ENCODE measurements around the gene NUTM2A. TPM values are rescaled to one million over a fixed set of nuclear protein-coding genes. Genes with fewer than 3 reads are reported as not detected.
"Not testable (repeated sequence)": the region's sequence is repeated elsewhere in the genome, so short reads cannot be mapped to it uniquely, and the experiment has no call there.

Gene NUTM2A
- polyA plus RNA-seq (ENCODE audit: insufficient read length in 4 of 4): 1 to 10 TPM; 2.0 to 4.9 (median 3.5) TPM

- DNase-seq (ENCODE audit: low read depth in 4 of 4, low spot score in 3 of 4): not testable (repeated sequence)
These were observed at the start of gene NUTM2A for GRCh38 chr10:87225148-87225547. TSS of gene NUTM2A (plus strand) at chr10:87225448. CDS start at chr10:87225831, 383 bp downstream.

- not testable (repeated sequence) for DNase-seq (ENCODE audit: low read depth in 4 of 4, low spot score in 3 of 4)
These were observed 47.7 kb upstream of the NUTM2A start for GRCh38 chr10:87177587-87177986.

- not testable (repeated sequence) for DNase-seq (ENCODE audit: low read depth in 4 of 4, low spot score in 3 of 4)
These were observed 40.8 kb upstream of the NUTM2A start for GRCh38 chr10:87184421-87184820.

GRCh38 chr10:87186016-87186415 is 39.2 kb upstream of the NUTM2A start:
- not testable (repeated sequence) for DNase-seq (ENCODE audit: low read depth in 4 of 4, low spot score in 3 of 4)

GRCh38 chr10:87187573-87187972 is 37.7 kb upstream of the NUTM2A start:
- not testable (repeated sequence) for DNase-seq (ENCODE audit: low read depth in 4 of 4, low spot score in 3 of 4)

GRCh38 chr10:87191841-87192240 is 33.4 kb upstream of the NUTM2A start:
- DNase-seq (ENCODE audit: low read depth in 4 of 4, low spot score in 3 of 4): not testable (repeated sequence)

- DNase-seq (ENCODE audit: low read depth in 4 of 4, low spot score in 3 of 4): not testable (repeated sequence)
These were observed 24.3 kb upstream of the NUTM2A start for GRCh38 chr10:87200924-87201323.

GRCh38 chr10:87204801-87205200 is 20.4 kb upstream of the NUTM2A start:
- not testable (repeated sequence) for DNase-seq (ENCODE audit: low read depth in 4 of 4, low spot score in 3 of 4)

- DNase-seq (ENCODE audit: low read depth in 4 of 4, low spot score in 3 of 4): not testable (repeated sequence)
These were observed 18.3 kb upstream of the NUTM2A start for GRCh38 chr10:87206922-87207321.

- DNase-seq (ENCODE audit: low read depth in 4 of 4, low spot score in 3 of 4): not testable (repeated sequence)
These were observed 14.9 kb upstream of the NUTM2A start for GRCh38 chr10:87210309-87210708.

GRCh38 chr10:87211848-87212247 is 13.4 kb upstream of the NUTM2A start:
- DNase-seq (ENCODE audit: low read depth in 4 of 4, low spot score in 3 of 4): not testable (repeated sequence)

- DNase-seq (ENCODE audit: low read depth in 4 of 4, low spot score in 3 of 4): not testable (repeated sequence)
These were observed 12.0 kb upstream of the NUTM2A start for GRCh38 chr10:87213150-87213765.

- DNase-seq (ENCODE audit: low read depth in 4 of 4, low spot score in 3 of 4): not testable (repeated sequence)
These were observed 11.4 kb upstream of the NUTM2A start for GRCh38 chr10:87213806-87214205.

GRCh38 chr10:87216120-87216519 is 9.1 kb upstream of the NUTM2A start:
- not testable (repeated sequence) for DNase-seq (ENCODE audit: low read depth in 4 of 4, low spot score in 3 of 4)

GRCh38 chr10:87219370-87219769 is 5.9 kb upstream of the NUTM2A start:
- DNase-seq (ENCODE audit: low read depth in 4 of 4, low spot score in 3 of 4): not testable (repeated sequence)

- not testable (repeated sequence) for DNase-seq (ENCODE audit: low read depth in 4 of 4, low spot score in 3 of 4)
These were observed 2.5 kb upstream of the NUTM2A start for GRCh38 chr10:87222789-87223188.

GRCh38 chr10:87228247-87228646 is 3.0 kb downstream of the NUTM2A start:
- not testable (repeated sequence) for DNase-seq (ENCODE audit: low read depth in 4 of 4, low spot score in 3 of 4)

- DNase-seq (ENCODE audit: low read depth in 4 of 4, low spot score in 3 of 4): not testable (repeated sequence)
These were observed 4.0 kb downstream of the NUTM2A start for GRCh38 chr10:87229211-87229610.

GRCh38 chr10:87234854-87235253 is 9.6 kb downstream of the NUTM2A start:
- DNase-seq (ENCODE audit: low read depth in 4 of 4, low spot score in 3 of 4): not testable (repeated sequence)

GRCh38 chr10:87237244-87237643 is 12.0 kb downstream of the NUTM2A start:
- not testable (repeated sequence) for DNase-seq (ENCODE audit: low read depth in 4 of 4, low spot score in 3 of 4)

- DNase-seq (ENCODE audit: low read depth in 4 of 4, low spot score in 3 of 4): not testable (repeated sequence)
These were observed 14.1 kb downstream of the NUTM2A start for GRCh38 chr10:87239346-87239808.

- not testable (repeated sequence) for DNase-seq (ENCODE audit: low read depth in 4 of 4, low spot score in 3 of 4)
These were observed 16.9 kb downstream of the NUTM2A start for GRCh38 chr10:87242192-87242591.

Data from right renal pelvis (tissue), 4 donors.